Aorta (tissue), 5 donors: ENCODE measurements around the gene ZDHHC14. TPM values are rescaled to one million over a fixed set of nuclear protein-coding genes. Genes with fewer than 3 reads are reported as not detected.
"Not testable (repeated sequence)": the region's sequence is repeated elsewhere in the genome, so short reads cannot be mapped to it uniquely, and the experiment has no call there.

Experiments
- ATAC-seq: fragments of 200-7000 bp; cut with Tn5 transposase; one replicate; pipeline ENCODE4 v1.9.1; 2022; ENCODE audit warnings: moderate library complexity; ENCODE audit not compliant: low FRiP score
- DNase-seq, 2 donors: peaks; one replicate each; pipeline ENCODE4 v3.0.0-alpha.2; 2020
- H3K27ac ChIP-seq, 2 donors: one replicate each; pipeline ENCODE4 v1.5.1; 2013; ENCODE audit warnings: low read length in 2 of 2, mild to moderate bottlenecking in 2 of 2, moderate library complexity in 2 of 2, control low read depth in 1 of 2, inconsistent platforms in 1 of 2, low read depth in 1 of 2
- H3K27me3 ChIP-seq, 2 donors: one replicate each; pipeline ENCODE4 v1.6.1; 2013; ENCODE audit warnings: control low read depth in 1 of 2, low read length in 1 of 2, mild to moderate bottlenecking in 1 of 2, moderate library complexity in 1 of 2; ENCODE audit not compliant: insufficient read depth in 2 of 2, control insufficient read depth in 1 of 2
- H3K36me3 ChIP-seq, 2 donors: one replicate each; pipeline ENCODE4 v1.6.1; 2013; ENCODE audit warnings: control low read depth in 1 of 2, low read length in 1 of 2, mild to moderate bottlenecking in 1 of 2; ENCODE audit not compliant: insufficient read depth in 2 of 2, control insufficient read depth in 1 of 2
- H3K4me1 ChIP-seq, 2 donors: one replicate each; pipeline ENCODE4 v1.6.1; 2013; ENCODE audit warnings: low read length in 2 of 2, control low read depth in 1 of 2, mild to moderate bottlenecking in 1 of 2, moderate library complexity in 1 of 2; ENCODE audit not compliant: insufficient read depth in 2 of 2, control insufficient read depth in 1 of 2
- H3K4me3 ChIP-seq, 2 donors: one replicate each; pipeline ENCODE4 v1.5.1; 2013; ENCODE audit warnings: low read length in 2 of 2, control low read depth in 1 of 2, mild to moderate bottlenecking in 1 of 2
- H3K9me3 ChIP-seq: one replicate; pipeline ENCODE4 v1.6.1; 2013; ENCODE audit warnings: mild to moderate bottlenecking, low read length; ENCODE audit not compliant: control insufficient read depth
- WGBS, 2 donors: extraction: QIAGEN DNeasy Blood & Tissue Kit; methylation state at CpG; one replicate each; pipeline ENCODE4 v1.1.7; 2013; 5-methylcytosine and 5-hydroxymethylcytosine counted together
- intact Hi-C, 2 donors: fragments of 100-400 bp; cut with DNase I; formaldehyde crosslinking; loops; one replicate each; pipeline versions ENCODE4 v1.14.2 to v1.15.0; 2022
- polyA plus RNA-seq, 2 donors: library from polyadenylated mRNA; stranded (reverse); fragments of 200-250 nt; gene quantifications; one replicate each; pipeline ENCODE4 v1.2.3, GENCODE V29; 2013
- total RNA-seq, 2 donors: library from RNA; stranded (reverse); fragmentation: NEBNext Ultra II Directional; extraction: Animal tissue kit (Norgen Biotek cat#: 25700); gene quantifications; one replicate each; pipeline ENCODE4 v1.2.1, GENCODE V29; 2021
- donor health status: healthy with polysubstance abuse.
- donor health status: Bipolar disorder and iron deficiency.
- donor health status: DM: no; HTN: no; CAD: no.
- donor health status: DM: no; HTN: no; CAD: no.
- donor health status: DM: yes; HTN: yes; CAD: no.

The ZDHHC14 gene
- total and polyA plus RNA-seq, 4 donors, result 2.8 to 17.8 (median 14.4) TPM

DNA sequence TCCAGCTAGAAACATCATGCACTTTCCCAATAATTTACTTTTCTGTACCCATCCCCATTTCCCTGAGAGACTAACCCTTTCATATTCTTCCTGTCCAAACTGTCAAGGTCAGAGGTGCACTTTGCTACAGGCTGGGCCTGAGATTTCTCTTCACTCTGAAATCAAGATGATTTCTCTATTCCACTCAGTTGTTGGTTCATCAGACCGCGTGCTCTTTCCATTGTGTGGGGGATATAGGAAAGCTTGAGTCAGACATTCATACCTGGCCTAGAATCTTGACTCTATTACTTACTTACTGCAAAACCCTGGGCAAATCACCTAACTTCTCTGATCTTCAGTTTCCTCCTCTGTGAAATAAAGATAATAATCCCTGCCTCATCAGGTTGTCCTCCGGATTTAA, 4.7 kb upstream of the ZDHHC14 start:
- Histone ChIP-seq H3K27ac (no peak overlapping the region), H3K36me3 (no peaks in the 10 kb centered on the region), H3K9me3 (no peaks in the 10 kb centered on the region), H3K4me3 (no peak overlapping the region), H3K4me1 (peaks cover 0 to 1% of the 10 kb centered on the region in 2 donors), H3K27me3 (no peaks in the 10 kb centered on the region)
- ATAC-seq, result no peak
- no peak for DNase-seq
- intact Hi-C loops, result no loop called here
- WGBS, 2 donors, result 93 to 98% methylated on average over 3 of the region's 3 CpGs

DNA sequence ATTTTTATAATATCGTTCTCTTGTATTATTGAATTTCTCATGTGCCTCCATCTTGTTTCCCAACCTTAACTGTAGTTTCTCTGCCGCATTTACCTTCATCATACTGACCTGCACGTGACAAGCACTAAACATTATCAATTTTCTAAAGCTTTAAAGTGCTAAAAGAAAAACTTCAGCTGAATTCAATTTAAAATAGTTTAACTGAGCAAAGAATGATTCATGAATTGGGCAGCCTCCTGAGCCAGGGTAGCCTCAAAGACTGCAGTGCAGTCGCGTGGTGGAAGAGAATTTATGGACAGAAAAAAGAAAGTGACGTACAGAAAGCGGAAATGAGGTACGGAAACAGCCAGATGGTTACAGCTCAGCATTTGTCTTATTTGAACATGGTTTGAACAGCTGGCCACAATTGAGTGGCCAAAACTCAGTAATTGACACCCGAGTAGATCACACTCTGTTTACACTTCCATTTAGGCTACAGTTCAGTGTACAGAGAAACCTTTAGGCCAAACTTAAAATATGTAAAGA, 4.2 kb upstream of the ZDHHC14 start:
- ATAC-seq (no peak), DNase-seq (no peak)
- Histone ChIP-seq H3K9me3 (no peaks in the 10 kb centered on the region), H3K4me3 (no peak overlapping the region), H3K27ac (no peak overlapping the region), H3K4me1 (peaks cover 0 to 1% of the 10 kb centered on the region in 2 donors), H3K36me3 (no peaks in the 10 kb centered on the region), H3K27me3 (no peaks in the 10 kb centered on the region)
- WGBS, 2 donors, result 63 to 79% methylated on average over 9 of the region's 9 CpGs
- intact Hi-C loops, result no loop called here

GRCh38 chr6:157379656-157380457, 1.1 kb upstream of the ZDHHC14 start:
- H3K4me1 ChIP-seq, result peaks cover 0 to 1% of the 10 kb centered on the region in 2 donors
- intact Hi-C loops, result loop anchor here (2.0 to 10.0 kb wide), 4 partner anchors 25 to 215 kb away; partner anchors contain the start of gene TMEM242 (in 1 of the 2)
- 0% methylated on average over 45 of the region's 45 CpGs for WGBS, 2 donors
- no peaks in the 10 kb centered on the region for H3K27me3 ChIP-seq
- H3K27ac ChIP-seq, result peak overlapping the region; percentile 85 to 88
- peak overlapping the region; percentile 84 to 86 for H3K4me3 ChIP-seq
- peak; percentile 94 to 96 for DNase-seq
- no peaks in the 10 kb centered on the region for H3K36me3 ChIP-seq
- ATAC-seq, result peak; percentile 93
- no peaks in the 10 kb centered on the region for H3K9me3 ChIP-seq

- ATAC-seq, result no peak
- intact Hi-C loops, result loop anchor here (2.0 to 10.0 kb wide), 4 partner anchors 26 to 214 kb away; partner anchors contain the start of gene TMEM242 (in 1 of the 2)
- no peaks in the 10 kb centered on the region for H3K27me3 ChIP-seq
- H3K9me3 ChIP-seq, result no peaks in the 10 kb centered on the region
- WGBS, 2 donors, result 0% methylated on average over 24 to 28 of the region's 28 CpGs
- H3K36me3 ChIP-seq, result no peaks in the 10 kb centered on the region
- H3K4me1 ChIP-seq, result peaks cover 0 to 1% of the 10 kb centered on the region in 2 donors
- no peak for DNase-seq
- peak overlapping the region; percentile 85 to 88 for H3K27ac ChIP-seq
- peak overlapping the region; percentile 84 to 86 for H3K4me3 ChIP-seq
Measured at GRCh38 chr6:157380458-157380778, 572 bp upstream of the ZDHHC14 start.

DNA sequence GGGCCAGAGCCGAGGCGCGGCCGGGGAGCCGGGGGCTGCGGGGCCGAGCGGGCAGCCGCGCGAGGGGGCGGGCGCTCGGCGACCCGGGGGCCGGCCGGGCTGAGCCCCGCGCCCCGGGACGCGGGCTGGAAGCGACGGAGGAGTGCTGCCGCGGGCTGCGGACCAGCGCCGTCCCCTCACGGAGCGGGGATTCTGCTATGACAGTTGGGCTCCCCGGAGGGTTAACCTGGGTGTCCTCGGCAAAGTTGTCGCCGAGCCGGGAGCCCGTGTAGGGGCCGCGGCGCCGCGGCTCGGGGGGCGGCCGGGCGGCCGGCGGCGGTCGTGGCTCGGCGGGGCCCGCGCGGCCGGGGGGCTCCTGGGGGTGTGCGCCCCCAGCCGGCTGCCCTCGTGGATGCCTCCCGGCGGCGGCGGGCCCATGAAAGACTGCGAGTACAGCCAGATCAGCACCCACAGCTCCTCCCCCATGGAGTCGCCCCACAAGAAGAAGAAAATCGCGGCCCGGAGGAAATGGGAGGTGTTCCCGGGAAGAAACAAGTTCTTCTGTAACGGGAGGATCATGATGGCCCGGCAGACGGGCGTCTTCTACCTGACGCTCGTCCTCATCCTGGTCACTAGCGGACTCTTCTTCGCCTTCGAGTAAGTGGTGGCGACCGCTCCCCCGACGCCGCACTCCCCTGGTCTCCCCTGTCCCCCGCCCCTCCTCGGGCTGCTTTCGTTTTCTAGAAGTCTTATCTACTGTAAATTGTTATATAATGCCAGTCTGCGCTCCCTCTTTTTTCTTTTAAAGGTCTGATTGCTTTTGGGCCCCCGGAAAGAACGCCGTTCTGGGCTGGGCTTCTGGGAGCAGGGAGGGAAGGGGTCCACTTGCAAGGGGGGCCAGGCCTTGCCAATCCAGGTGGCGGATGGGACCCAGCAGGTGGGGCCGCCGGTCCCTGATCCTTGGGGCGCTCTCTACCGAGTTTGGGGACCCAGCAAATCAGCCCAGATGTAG, 936 bp downstream of the ZDHHC14 start:
- H3K27ac ChIP-seq, result peak overlapping the region in 1 of 2 donors; percentile 66
- intact Hi-C loops, result loop anchor here (2.0 to 10.0 kb wide), 5 partner anchors 27 to 213 kb away; partner anchors contain the start of gene TMEM242 (in 1 of the 2)
- peaks cover 0 to 2% of the 10 kb centered on the region in 2 donors for H3K36me3 ChIP-seq
- H3K27me3 ChIP-seq, result no peaks in the 10 kb centered on the region
- no peak for ATAC-seq
- H3K4me1 ChIP-seq, result peaks cover 0 to 1% of the 10 kb centered on the region in 2 donors
- peak; percentile 74 to 90 for DNase-seq
- 0 to 1% methylated on average over 54 to 96 of the region's 96 CpGs for WGBS, 2 donors
- peak overlapping the region; percentile 84 to 86 for H3K4me3 ChIP-seq
- H3K9me3 ChIP-seq, result no peaks in the 10 kb centered on the region

DNA sequence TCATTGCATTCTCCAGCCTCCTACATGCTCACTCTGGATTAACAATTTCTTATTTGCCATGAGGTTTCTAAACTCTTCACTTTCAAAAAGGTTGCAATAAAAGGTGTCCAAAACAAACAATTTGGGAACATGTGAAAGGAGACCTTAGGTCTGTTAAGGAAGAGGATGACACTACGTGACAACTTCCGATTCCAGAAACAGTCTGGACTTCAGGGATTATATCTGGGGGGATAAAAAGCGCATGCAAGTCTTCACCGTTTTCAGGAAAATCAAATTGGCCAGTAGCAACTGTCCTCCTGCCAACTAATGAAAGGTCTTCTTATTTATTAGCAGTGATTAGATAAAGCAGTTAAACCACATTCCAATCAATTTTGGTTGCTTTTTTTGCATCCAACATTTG, 1.8 kb downstream of the ZDHHC14 start:
- no peak for DNase-seq
- intact Hi-C loops, result loop anchor here (2.0 to 10.0 kb wide), 3 partner anchors 61 to 212 kb away; partner anchors contain the start of gene TMEM242 (in 1 of the 2)
- ATAC-seq, result no peak
- Histone ChIP-seq H3K4me1 (peaks cover 0 to 1% of the 10 kb centered on the region in 2 donors), H3K36me3 (peaks cover 0 to 2% of the 10 kb centered on the region in 2 donors), H3K27me3 (no peaks in the 10 kb centered on the region), H3K9me3 (no peaks in the 10 kb centered on the region), H3K27ac (no peak overlapping the region), H3K4me3 (no peak overlapping the region)
- WGBS, 2 donors, result 66 to 70% methylated on average over 4 of the region's 4 CpGs

DNA sequence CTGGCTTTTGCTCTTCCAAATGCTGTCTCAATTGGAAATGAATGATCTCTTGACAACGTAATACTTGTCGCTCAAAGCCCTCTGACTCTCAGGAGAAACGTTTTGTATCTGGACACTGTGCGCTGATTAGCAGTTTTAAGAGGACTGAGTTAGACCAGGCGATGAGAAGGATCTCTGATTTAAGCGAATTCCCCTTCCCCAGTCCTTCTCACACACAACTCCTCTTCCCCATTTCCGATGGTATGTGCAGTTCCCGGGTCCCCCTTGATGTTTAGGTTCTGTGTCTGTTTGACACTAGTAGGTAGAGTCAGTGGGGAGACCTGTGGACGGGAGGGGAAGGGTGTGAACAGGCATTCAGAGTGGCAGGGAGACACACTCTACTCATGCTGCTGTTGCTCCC, 2.5 kb downstream of the ZDHHC14 start:
- Histone ChIP-seq H3K27me3 (no peaks in the 10 kb centered on the region), H3K4me1 (peaks cover 0 to 1% of the 10 kb centered on the region in 2 donors), H3K27ac (no peak overlapping the region), H3K4me3 (no peak overlapping the region), H3K36me3 (peaks cover 0 to 2% of the 10 kb centered on the region in 2 donors), H3K9me3 (no peaks in the 10 kb centered on the region)
- no peak for ATAC-seq
- WGBS, 2 donors, result 85 to 86% methylated on average over 9 of the region's 9 CpGs
- intact Hi-C loops, result loop anchor here (2.0 to 10.0 kb wide), 3 partner anchors 61 to 211 kb away; partner anchors contain the start of gene TMEM242 (in 1 of the 2)
- no peak for DNase-seq

DNA sequence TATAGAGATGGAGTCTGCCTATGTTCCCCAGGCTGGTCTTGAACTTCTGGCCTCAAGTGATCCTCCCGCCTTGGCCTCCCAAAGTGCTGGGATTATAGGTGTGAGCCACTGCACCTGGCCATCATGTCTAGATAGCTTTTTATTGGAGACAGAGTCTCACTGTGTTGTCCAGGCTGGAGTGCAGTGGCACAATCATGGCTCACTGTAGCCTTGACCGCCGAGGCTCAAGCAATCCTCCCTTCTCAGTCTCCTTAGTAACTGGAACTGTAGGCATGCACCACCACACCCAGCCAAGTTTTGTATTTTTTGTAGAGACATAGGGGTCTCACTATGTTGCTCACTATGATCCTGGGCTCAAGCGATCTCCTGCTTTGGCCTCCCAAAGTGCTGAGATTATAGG, 4.0 kb downstream of the ZDHHC14 start:
- not testable (repeated sequence) for H3K36me3 ChIP-seq, H3K9me3 ChIP-seq, H3K4me3 ChIP-seq, ATAC-seq, DNase-seq, H3K27me3 ChIP-seq, H3K27ac ChIP-seq, H3K4me1 ChIP-seq
- 97% methylated on average over 4 of the region's 4 CpGs for WGBS, 2 donors
- intact Hi-C loops, result loop anchor here (5.0 to 10.0 kb wide), 2 partner anchors 63 to 210 kb away; partner anchors contain the start of gene TMEM242 (in 1 of the 2)
